PFSK-1 (cell line): ENCODE data around the gene CALCOCO1.

Experiments
- FOXP2 ChIP-seq: optimal IDR thresholded peaks from 2 replicates; pipeline ENCODE3; 2011; ENCODE audit warnings: borderline replicate concordance, control low read depth, inconsistent platforms; ENCODE audit not compliant: insufficient read depth; ENCODE audit errors: extremely low read length, extremely low read depth
- POLR2AphosphoS5 ChIP-seq: IDR thresholded peaks from 2 replicates; pipeline ENCODE4 v1.6.1; 2012; ENCODE audit warnings: low read depth, mild to moderate bottlenecking, control low read depth, low read length, moderate library complexity
- REST ChIP-seq, 2 experiments: IDR thresholded peaks; 2 replicates each; pipeline versions ENCODE4 v1.6.1 to v1.8.0; 2011 to 2012; ENCODE audit warnings: low read depth in 2 of 2, low read length in 2 of 2, control low read depth in 1 of 2, inconsistent platforms in 1 of 2, mild to moderate bottlenecking in 1 of 2, moderate library complexity in 1 of 2; ENCODE audit not compliant: insufficient read depth in 1 of 2
- SIN3A ChIP-seq: IDR thresholded peaks from 2 replicates; pipeline ENCODE4 v1.6.1; 2012; ENCODE audit warnings: mild to moderate bottlenecking, low read length, moderate library complexity, borderline replicate concordance; ENCODE audit not compliant: insufficient read depth
- TAF1 ChIP-seq: IDR thresholded peaks from 2 replicates; pipeline ENCODE4 v1.6.1; 2012; ENCODE audit warnings: low read length, control low read depth, borderline replicate concordance; ENCODE audit not compliant: insufficient read depth

The CALCOCO1 gene

GRCh38 chr12:53683494-53683893 lies 43.8 kb downstream of the CALCOCO1 start:
- TF ChIP-seq SIN3A: no peak
- no peak for TF ChIP-seq FOXP2
- TF ChIP-seq POLR2AphosphoS5: no peak
- TF ChIP-seq TAF1: no peak
- TF ChIP-seq REST (IDR thresholded peaks at IDR 0.05; ENCODE audit: insufficient read depth in 1 of 2, low read depth in 2 of 2, low read length in 2 of 2): no peak

GRCh38 chr12:53677800-53678148 lies 49.5 kb downstream of the CALCOCO1 start:
- no peak for TF ChIP-seq TAF1
- TF ChIP-seq FOXP2: no peak
- TF ChIP-seq REST (IDR thresholded peaks at IDR 0.05; ENCODE audit: insufficient read depth in 1 of 2, low read depth in 2 of 2, low read length in 2 of 2): no peak
- TF ChIP-seq POLR2AphosphoS5: no peak
- TF ChIP-seq SIN3A: no peak

GRCh38 chr12:53677016-53677799 lies 50.0 kb downstream of the CALCOCO1 start:
- no peak for TF ChIP-seq TAF1
- TF ChIP-seq FOXP2: no peak
- TF ChIP-seq REST (IDR thresholded peaks at IDR 0.05; ENCODE audit: insufficient read depth in 1 of 2, low read depth in 2 of 2, low read length in 2 of 2): no peak
- no peak for TF ChIP-seq POLR2AphosphoS5
- TF ChIP-seq SIN3A: no peak

GRCh38 chr12:53676656-53677015 lies 50.6 kb downstream of the CALCOCO1 start:
- no peak for TF ChIP-seq TAF1
- TF ChIP-seq POLR2AphosphoS5: no peak
- no peak for TF ChIP-seq FOXP2
- no peak for TF ChIP-seq SIN3A
- TF ChIP-seq REST (IDR thresholded peaks at IDR 0.05; ENCODE audit: insufficient read depth in 1 of 2, low read depth in 2 of 2, low read length in 2 of 2): no peak
